ENCODE results near the gene MTG1.

Gene MTG1

GRCh38 chr10:133462512-133463305 is 68.8 kb downstream of the MTG1 start:
- no peak for ATAC-seq
- no peak for TF ChIP-seq ZFP3 (CRISPR knock-in tag; IDR thresholded peaks at IDR 0.05)
- TF ChIP-seq ZFP30 (CRISPR knock-in tag; IDR thresholded peaks at IDR 0.05) = no peak
- no peak for TF ChIP-seq ZNF8 (CRISPR knock-in tag; IDR thresholded peaks at IDR 0.05)
- TF ChIP-seq CSDC2 (CRISPR knock-in tag; IDR thresholded peaks at IDR 0.05) = no peak
- no peak for TF ChIP-seq RARB (CRISPR knock-in tag; IDR thresholded peaks at IDR 0.05)
- no peak for TF ChIP-seq TCF4 (CRISPR knock-in tag; IDR thresholded peaks at IDR 0.05; ENCODE audit: borderline replicate concordance)
- no peak for TF ChIP-seq SNAI2 (CRISPR knock-in tag; IDR thresholded peaks at IDR 0.05)
- no peak for TF ChIP-seq ESRRG (CRISPR knock-in tag; IDR thresholded peaks at IDR 0.05)
- no peak for TF ChIP-seq TOX (CRISPR knock-in tag; IDR thresholded peaks at IDR 0.05; ENCODE audit: borderline replicate concordance)
- no peak for TF ChIP-seq POU6F1 (CRISPR knock-in tag; IDR thresholded peaks at IDR 0.05; ENCODE audit: borderline replicate concordance, low read depth)
- no peak for TF ChIP-seq PATZ1 (CRISPR knock-in tag; IDR thresholded peaks at IDR 0.05; ENCODE audit: borderline replicate concordance)
- TF ChIP-seq ZC3H10 (CRISPR knock-in tag; IDR thresholded peaks at IDR 0.05) = no peak
- TF ChIP-seq ZNF565 (CRISPR knock-in tag; conservative IDR thresholded peaks at IDR 0.05; ENCODE audit: low read depth) = no peak
- no peak for TF ChIP-seq ZNF70 (CRISPR knock-in tag; IDR thresholded peaks at IDR 0.05)
- no peak for TF ChIP-seq OSR1 (CRISPR knock-in tag; IDR thresholded peaks at IDR 0.05)
- no peak for TF ChIP-seq BACH2 (CRISPR knock-in tag; IDR thresholded peaks at IDR 0.05; ENCODE audit: borderline replicate concordance)

- no peak for ATAC-seq
- TF ChIP-seq SNAI2 (CRISPR knock-in tag; IDR thresholded peaks at IDR 0.05) = no peak
- TF ChIP-seq ZC3H10 (CRISPR knock-in tag; IDR thresholded peaks at IDR 0.05) = no peak
- no peak for TF ChIP-seq RARB (CRISPR knock-in tag; IDR thresholded peaks at IDR 0.05)
- TF ChIP-seq TSHZ2 (CRISPR knock-in tag; IDR thresholded peaks at IDR 0.05) = no peak
- no peak for TF ChIP-seq PPARA (CRISPR knock-in tag; IDR thresholded peaks at IDR 0.05; ENCODE audit: borderline replicate concordance)
- no peak for TF ChIP-seq BACH2 (CRISPR knock-in tag; IDR thresholded peaks at IDR 0.05; ENCODE audit: borderline replicate concordance)
- no peak for TF ChIP-seq ZFP30 (CRISPR knock-in tag; IDR thresholded peaks at IDR 0.05)
- no peak for TF ChIP-seq OSR1 (CRISPR knock-in tag; IDR thresholded peaks at IDR 0.05)
- TF ChIP-seq ZNF8 (CRISPR knock-in tag; IDR thresholded peaks at IDR 0.05) = no peak
- no peak for TF ChIP-seq POU6F1 (CRISPR knock-in tag; IDR thresholded peaks at IDR 0.05; ENCODE audit: borderline replicate concordance, low read depth)
- TF ChIP-seq CSRNP3 (CRISPR knock-in tag; IDR thresholded peaks at IDR 0.05) = no peak
- no peak for TF ChIP-seq TOX (CRISPR knock-in tag; IDR thresholded peaks at IDR 0.05; ENCODE audit: borderline replicate concordance)
- TF ChIP-seq CSDC2 (CRISPR knock-in tag; IDR thresholded peaks at IDR 0.05) = no peak
- TF ChIP-seq ZFP3 (CRISPR knock-in tag; IDR thresholded peaks at IDR 0.05) = no peak
- no peak for TF ChIP-seq CREB5 (CRISPR knock-in tag; IDR thresholded peaks at IDR 0.05; ENCODE audit: low read depth)
- TF ChIP-seq GLIS3 (CRISPR knock-in tag; IDR thresholded peaks at IDR 0.05) = no peak
- TF ChIP-seq TCF4 (CRISPR knock-in tag; IDR thresholded peaks at IDR 0.05; ENCODE audit: borderline replicate concordance) = no peak
- no peak for TF ChIP-seq ESRRG (CRISPR knock-in tag; IDR thresholded peaks at IDR 0.05)
- TF ChIP-seq PATZ1 (CRISPR knock-in tag; IDR thresholded peaks at IDR 0.05; ENCODE audit: borderline replicate concordance) = no peak
- no peak for TF ChIP-seq ISL1 (CRISPR knock-in tag; IDR thresholded peaks at IDR 0.05)
Observed at GRCh38 chr10:133464582-133465031, 70.7 kb downstream of the MTG1 start.

All from SK-N-SH treated with all-trans-retinoic acid at 6 μM for 48 hours (cell line).